Endodermal cell (in vitro differentiated cells): ENCODE results near the gene SLC27A5. TPM values are rescaled to one million over a fixed set of nuclear protein-coding genes. Genes with fewer than 3 reads are reported as not detected.
"Not testable (repeated sequence)": the region's sequence is repeated elsewhere in the genome, so short reads cannot be mapped to it uniquely, and the experiment has no call there.

ENCODE experiments used
- DNase-seq: peaks from one replicate; pipeline ENCODE4 v3.0.0-alpha.2; 2017
- H3K27ac ChIP-seq: 2 replicates; pipeline ENCODE4 v1.5.1; 2013; ENCODE audit warnings: mild to moderate bottlenecking, low read depth, low read length, moderate library complexity
- H3K27me3 ChIP-seq: 2 replicates; pipeline ENCODE4 v1.6.1; 2013; ENCODE audit warnings: mild to moderate bottlenecking, low read length, moderate library complexity; ENCODE audit not compliant: insufficient read depth, control insufficient read depth, poor library complexity, severe bottlenecking
- H3K36me3 ChIP-seq: 2 replicates; pipeline ENCODE4 v1.7.0; 2013; ENCODE audit warnings: mild to moderate bottlenecking, low read length, moderate library complexity; ENCODE audit not compliant: control insufficient read depth, insufficient read depth
- H3K4me1 ChIP-seq: one replicate; pipeline ENCODE4 v1.7.0; 2013; ENCODE audit warnings: low read length; ENCODE audit not compliant: control insufficient read depth, insufficient read depth
- H3K4me3 ChIP-seq: 2 replicates; pipeline ENCODE4 v1.5.1; 2013; ENCODE audit warnings: mild to moderate bottlenecking, low read length, moderate library complexity
- H3K9ac ChIP-seq: 2 replicates; pipeline ENCODE4 v1.6.1; 2013; ENCODE audit warnings: mild to moderate bottlenecking, low read length, moderate library complexity; ENCODE audit not compliant: poor library complexity, severe bottlenecking; ENCODE audit errors: extremely low read depth
- H3K9me3 ChIP-seq: 2 replicates; pipeline ENCODE4 v1.6.1; 2013; ENCODE audit warnings: mild to moderate bottlenecking, low read length, moderate library complexity; ENCODE audit not compliant: control insufficient read depth
- H3K27ac Mint-ChIP-seq: 2 replicates; pipeline ENCODE4 v1.8.0; 2020; ENCODE audit warnings: mixed read lengths
- H3K27me3 Mint-ChIP-seq: 2 replicates; pipeline ENCODE4 v1.8.0; 2021; ENCODE audit warnings: mild to moderate bottlenecking, mixed read lengths; ENCODE audit not compliant: insufficient read depth
- H3K36me3 Mint-ChIP-seq: 2 replicates; pipeline ENCODE4 v1.8.0; 2020; ENCODE audit warnings: low read depth, mixed read lengths
- H3K4me1 Mint-ChIP-seq: 2 replicates; pipeline ENCODE4 v1.8.0; 2020; ENCODE audit warnings: mixed read lengths
- H3K4me3 Mint-ChIP-seq: 2 replicates; pipeline ENCODE4 v1.8.0; 2020; ENCODE audit warnings: mild to moderate bottlenecking, moderate library complexity, mixed read lengths
- H3K9me3 Mint-ChIP-seq: 2 replicates; pipeline ENCODE4 v1.8.0; 2020; ENCODE audit warnings: mild to moderate bottlenecking, mixed read lengths
- CTCF ChIP-seq: fragments of 200-600 bp; sonication (generic); conservative IDR thresholded peaks from 2 replicates; pipeline ENCODE4 v1.5.0; 2021; ENCODE audit warnings: antibody characterized with exemption, mild to moderate bottlenecking
- WGBS, 2 experiments: methylation state at CpG; one replicate each; pipeline versions ENCODE4 v1.1.5 to v1.1.7; 2013; ENCODE audit warnings: missing lambda C conversion rate in 2 of 2, mixed read lengths in 1 of 2; ENCODE audit not compliant: insufficient coverage in 1 of 2, insufficient read length in 1 of 2; 5-methylcytosine and 5-hydroxymethylcytosine counted together
- total RNA-seq, 2 donors: library from RNA; stranded (reverse); fragmentation: NEBNext Ultra II Directional in 1 of 2; extraction: Animal tissue kit (Norgen Biotek cat#: 25700) in 1 of 2; gene quantifications; 2 replicates in 1 of 2; 3 replicates in 1 of 2; pipeline ENCODE4 v1.2.1, GENCODE V29; 2021

SLC27A5 gene
- total RNA-seq, 2 donors from 2014 or later = 13.6 to 15.3 TPM

- H3K4me1 ChIP-seq = peaks cover 11% of the 10 kb centered on the region
- H3K4me3 ChIP-seq = no peak overlapping the region
- H3K27ac ChIP-seq = no peak overlapping the region
- Mint-ChIP-seq H3K4me3 (no peak overlapping the region), H3K36me3 (peaks cover 21% of the 10 kb centered on the region), H3K9me3 (no peaks in the 10 kb centered on the region), H3K27me3 (peaks cover 5% of the 10 kb centered on the region), H3K4me1 (peaks cover 11% of the 10 kb centered on the region), H3K27ac (no peak overlapping the region)
- no peak for DNase-seq
- H3K9me3 ChIP-seq = no peaks in the 10 kb centered on the region
- no peak for TF ChIP-seq CTCF
- H3K36me3 ChIP-seq = peaks cover 25% of the 10 kb centered on the region
- H3K27me3 ChIP-seq = no peaks in the 10 kb centered on the region
- H3K9ac ChIP-seq = no peak overlapping the region
Observed at GRCh38 chr19:58473775-58474174, 38.0 kb downstream of the SLC27A5 start.

GRCh38 chr19:58471736-58472135 lies 40.1 kb downstream of the SLC27A5 start:
- no peak for TF ChIP-seq CTCF
- Mint-ChIP-seq H3K9me3 (no peaks in the 10 kb centered on the region), H3K27ac (no peak overlapping the region), H3K4me1 (peaks cover 18% of the 10 kb centered on the region), H3K4me3 (no peak overlapping the region), H3K27me3 (peaks cover 3% of the 10 kb centered on the region), H3K36me3 (peaks cover 19% of the 10 kb centered on the region)
- Histone ChIP-seq H3K36me3 (peaks cover 25% of the 10 kb centered on the region), H3K27me3 (no peaks in the 10 kb centered on the region), H3K27ac (no peak overlapping the region), H3K4me3 (no peak overlapping the region), H3K9me3 (no peaks in the 10 kb centered on the region), H3K4me1 (peaks cover 5% of the 10 kb centered on the region), H3K9ac (no peak overlapping the region)
- 96 to 98% methylated on average over 30 to 39 of the region's 39 CpGs for WGBS, 2 experiments
- DNase-seq = no peak

- H3K9ac ChIP-seq, H3K27ac Mint-ChIP-seq, H3K27me3 Mint-ChIP-seq, H3K9me3 Mint-ChIP-seq, H3K4me3 ChIP-seq, H3K27me3 ChIP-seq, H3K9me3 ChIP-seq, H3K4me1 ChIP-seq, DNase-seq, H3K27ac ChIP-seq, H3K4me3 Mint-ChIP-seq: not testable (repeated sequence)
- WGBS, 2 experiments = 95 to 100% methylated on average over 5 to 25 of the region's 53 CpGs
- peaks cover 15% of the 10 kb centered on the region for H3K4me1 Mint-ChIP-seq
- peaks cover 19% of the 10 kb centered on the region for H3K36me3 Mint-ChIP-seq
- H3K36me3 ChIP-seq = peaks cover 25% of the 10 kb centered on the region
Observed at GRCh38 chr19:58470837-58471543, 40.8 kb downstream of the SLC27A5 start.
